HepG2 (cell line): ENCODE results near the gene ZNF527. TPM values are rescaled to one million over a fixed set of nuclear protein-coding genes. Genes with fewer than 3 reads are reported as not detected.
A peak's percentile ranks its signal among the peaks of the same experiment; 100 is the strongest.

ENCODE experiments used
- CBX2 ChIP-seq, 2 experiments: fragments of 200-600 bp in 1 of 2; sonication (generic); formaldehyde crosslinking in 1 of 2; IDR thresholded peaks; 2 replicates each; pipeline versions ENCODE4 v1.7.0 to v1.8.1; 2018 to 2022; ENCODE audit warnings: low read depth in 2 of 2, low read length in 1 of 2, mild to moderate bottlenecking in 1 of 2, missing genetic modification reagents in 1 of 2
- CREB1 ChIP-seq, 2 experiments: fragments of 450-650 bp in 1 of 2; IDR thresholded peaks; 2 replicates each; pipeline ENCODE4 v1.6.1; 2016 to 2017; ENCODE audit warnings: control low read depth in 1 of 2, mild to moderate bottlenecking in 1 of 2, missing compliant biosample characterization in 1 of 2, missing genetic modification characterization in 1 of 2
- HDAC6 ChIP-seq: fragments of 200-600 bp; sonication (generic); IDR thresholded peaks from 2 replicates; pipeline ENCODE4 v1.7.0; 2017; ENCODE audit warnings: mild to moderate bottlenecking, antibody characterized with exemption, low read length, low read depth
- KAT7 ChIP-seq: IDR thresholded peaks from 2 replicates; pipeline ENCODE4 v1.6.1; 2018; ENCODE audit warnings: borderline replicate concordance, missing compliant biosample characterization
- KLF11 ChIP-seq: IDR thresholded peaks from 2 replicates; pipeline ENCODE4 v1.6.1; 2016; ENCODE audit warnings: missing compliant biosample characterization
- MIER3 ChIP-seq: IDR thresholded peaks from 2 replicates; pipeline ENCODE4 v1.6.1; 2016; ENCODE audit warnings: missing compliant biosample characterization, borderline replicate concordance
- MTA3 ChIP-seq: sonication (generic); formaldehyde crosslinking; IDR thresholded peaks from 2 replicates; pipeline ENCODE4 v1.4.0; 2020; ENCODE audit warnings: missing genetic modification reagents
- NFKB2 ChIP-seq: sonication (generic); formaldehyde crosslinking; IDR thresholded peaks from 2 replicates; pipeline ENCODE4 v1.4.0; 2020; ENCODE audit warnings: missing genetic modification reagents, borderline replicate concordance
- RBFOX2 ChIP-seq: fragments of 200-400 bp; formaldehyde crosslinking; IDR thresholded peaks from 2 replicates; pipeline ENCODE4 v1.6.1; 2017; ENCODE audit warnings: low read depth, mild to moderate bottlenecking, low read length
- RBM39 ChIP-seq: fragments of 200-400 bp; formaldehyde crosslinking; IDR thresholded peaks from one replicate; pipeline ENCODE4 v1.6.1; 2018; ENCODE audit warnings: antibody characterized with exemption, mild to moderate bottlenecking, low read depth, low read length; ENCODE audit not compliant: poor library complexity, severe bottlenecking
- ZNF12 ChIP-seq: sonication (generic); formaldehyde crosslinking; IDR thresholded peaks from 2 replicates; pipeline ENCODE4 v1.5.0; 2020; ENCODE audit warnings: missing genetic modification reagents
- ZNF17 ChIP-seq: sonication (generic); formaldehyde crosslinking; IDR thresholded peaks from 2 replicates; pipeline ENCODE4 v1.5.0; 2020; ENCODE audit warnings: mild to moderate bottlenecking, missing genetic modification reagents
- ZNF670 ChIP-seq: sonication (generic); formaldehyde crosslinking; IDR thresholded peaks from 2 replicates; pipeline ENCODE4 v1.8.0; 2022; ENCODE audit warnings: mild to moderate bottlenecking, missing genetic modification reagents, borderline replicate concordance
- ZNF772 ChIP-seq: sonication (generic); formaldehyde crosslinking; IDR thresholded peaks from 2 replicates; pipeline ENCODE4 v1.5.0; 2020; ENCODE audit warnings: mild to moderate bottlenecking, missing genetic modification reagents
- polyA plus RNA-seq, 8 experiments: library from polyadenylated mRNA; depleted of rRNA in 3 of 8; stranded (reverse) in 7 of 8; unstranded in 1 of 8; fragments of >200 nt; fragmentation: Illumina TruSeq in 4 of 8; extraction: Trizol in 4 of 8; gene quantifications; 2 replicates each; pipeline versions ENCODE4 v1.2.1 to v1.2.3, GENCODE V29; 2011 to 2016; ENCODE audit warnings: low read depth in 4 of 8, missing spikeins in 1 of 8, mixed read lengths in 1 of 8; ENCODE audit not compliant: insufficient read depth in 1 of 8
- total RNA-seq, 5 experiments: library from RNA; depleted of rRNA; stranded (reverse); fragments of >200 nt; fragmentation: Illumina TruSeq; extraction: Trizol; gene quantifications; 2 replicates each; pipeline ENCODE4 v1.2.3, GENCODE V29; 2016; ENCODE audit warnings: low read depth in 1 of 5
- TF ChIP-seq, protein P1 (sequence below): sonication (generic); formaldehyde crosslinking; IDR thresholded peaks from 2 replicates; pipeline ENCODE4 v1.8.0; 2022; ENCODE audit warnings: mild to moderate bottlenecking, missing genetic modification reagents
- TF ChIP-seq, protein P2 (sequence below): sonication (generic); formaldehyde crosslinking; IDR thresholded peaks from 2 replicates; pipeline ENCODE4 v1.5.1; 2020; ENCODE audit warnings: missing genetic modification reagents, mild to moderate bottlenecking, borderline replicate concordance
- TF ChIP-seq, protein P3 (sequence below): sonication (generic); formaldehyde crosslinking; IDR thresholded peaks from 2 replicates; pipeline ENCODE4 v1.5.0; 2020; ENCODE audit warnings: mild to moderate bottlenecking, missing genetic modification reagents
- TF ChIP-seq, protein P4 (sequence below): sonication (generic); formaldehyde crosslinking; IDR thresholded peaks from 2 replicates; pipeline ENCODE4 v1.4.0; 2020; ENCODE audit warnings: missing genetic modification reagents
- TF ChIP-seq, protein P5 (sequence below): sonication (generic); formaldehyde crosslinking; IDR thresholded peaks from 2 replicates; pipeline ENCODE4 v1.4.0; 2020; ENCODE audit warnings: missing genetic modification reagents

ZNF527 gene
- total and polyA plus RNA-seq, 2 of the 13 experiments (the other 11 are each of a cell fraction or from before 2014, with no cell fraction given): 1.0 to 3.5 TPM

DNA sequence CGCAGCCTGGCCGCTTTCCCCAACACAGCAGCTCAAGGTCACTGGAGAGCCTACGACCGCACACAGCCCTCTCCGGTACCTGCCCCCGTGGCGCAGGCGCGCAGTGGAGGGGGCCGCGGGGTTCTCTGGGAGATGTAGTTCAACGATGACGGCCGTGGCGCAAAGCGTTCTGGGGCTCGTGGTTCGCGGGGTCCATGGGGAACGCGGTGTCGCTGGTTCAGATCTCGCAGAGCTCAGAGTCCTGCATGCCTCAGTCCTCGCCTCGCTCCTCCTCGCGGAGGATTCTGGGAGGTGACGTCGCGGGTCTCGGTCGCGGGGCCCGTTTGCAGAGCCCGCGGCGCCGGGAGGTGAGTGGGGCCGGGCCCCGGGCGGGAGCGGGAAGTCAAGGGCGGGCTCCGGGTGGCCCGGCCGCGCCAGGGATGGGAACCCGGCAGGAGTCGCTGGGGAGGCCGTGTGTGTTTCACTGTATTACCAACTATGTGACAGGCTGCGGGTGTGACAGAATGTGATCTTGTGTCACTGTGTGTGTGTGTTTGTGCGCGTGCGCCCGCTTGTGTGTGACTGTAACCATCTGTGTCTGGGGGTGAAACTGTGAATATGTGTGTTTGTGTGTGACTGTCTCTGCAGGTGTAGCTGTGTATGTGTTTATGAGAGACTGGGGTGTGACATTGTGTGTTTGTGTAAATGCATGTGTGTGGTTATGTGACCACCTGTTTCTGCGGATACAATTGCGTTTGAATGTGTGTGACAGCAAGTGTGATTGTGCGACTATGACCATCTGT, at the start of gene ZNF527 (continued):
- TF ChIP-seq, protein P1, sequence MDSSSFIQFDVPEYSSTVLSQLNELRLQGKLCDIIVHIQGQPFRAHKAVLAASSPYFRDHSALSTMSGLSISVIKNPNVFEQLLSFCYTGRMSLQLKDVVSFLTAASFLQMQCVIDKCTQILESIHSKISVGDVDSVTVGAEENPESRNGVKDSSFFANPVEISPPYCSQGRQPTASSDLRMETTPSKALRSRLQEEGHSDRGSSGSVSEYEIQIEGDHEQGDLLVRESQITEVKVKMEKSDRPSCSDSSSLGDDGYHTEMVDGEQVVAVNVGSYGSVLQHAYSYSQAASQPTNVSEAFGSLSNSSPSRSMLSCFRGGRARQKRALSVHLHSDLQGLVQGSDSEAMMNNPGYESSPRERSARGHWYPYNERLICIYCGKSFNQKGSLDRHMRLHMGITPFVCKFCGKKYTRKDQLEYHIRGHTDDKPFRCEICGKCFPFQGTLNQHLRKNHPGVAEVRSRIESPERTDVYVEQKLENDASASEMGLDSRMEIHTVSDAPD: 0 out of 2 replicates have a peak, but pooled peaks have one; percentile 53
- TF ChIP-seq ZNF17: no peak
- TF ChIP-seq KLF11 (CRISPR knock-in tag): no peak
- TF ChIP-seq NFKB2 (CRISPR knock-in tag): peak; percentile 67; the same call in 1 of the 2 replicates
- TF ChIP-seq, protein P2, sequence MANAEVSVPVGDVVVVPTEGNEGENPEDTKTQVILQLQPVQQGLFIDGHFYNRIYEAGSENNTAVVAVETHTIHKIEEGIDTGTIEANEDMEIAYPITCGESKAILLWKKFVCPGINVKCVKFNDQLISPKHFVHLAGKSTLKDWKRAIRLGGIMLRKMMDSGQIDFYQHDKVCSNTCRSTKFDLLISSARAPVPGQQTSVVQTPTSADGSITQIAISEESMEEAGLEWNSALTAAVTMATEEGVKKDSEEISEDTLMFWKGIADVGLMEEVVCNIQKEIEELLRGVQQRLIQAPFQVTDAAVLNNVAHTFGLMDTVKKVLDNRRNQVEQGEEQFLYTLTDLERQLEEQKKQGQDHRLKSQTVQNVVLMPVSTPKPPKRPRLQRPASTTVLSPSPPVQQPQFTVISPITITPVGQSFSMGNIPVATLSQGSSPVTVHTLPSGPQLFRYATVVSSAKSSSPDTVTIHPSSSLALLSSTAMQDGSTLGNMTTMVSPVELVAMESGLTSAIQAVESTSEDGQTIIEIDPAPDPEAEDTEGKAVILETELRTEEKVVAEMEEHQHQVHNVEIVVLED (CRISPR knock-in tag): peak; percentile 94
- TF ChIP-seq, protein P3, sequence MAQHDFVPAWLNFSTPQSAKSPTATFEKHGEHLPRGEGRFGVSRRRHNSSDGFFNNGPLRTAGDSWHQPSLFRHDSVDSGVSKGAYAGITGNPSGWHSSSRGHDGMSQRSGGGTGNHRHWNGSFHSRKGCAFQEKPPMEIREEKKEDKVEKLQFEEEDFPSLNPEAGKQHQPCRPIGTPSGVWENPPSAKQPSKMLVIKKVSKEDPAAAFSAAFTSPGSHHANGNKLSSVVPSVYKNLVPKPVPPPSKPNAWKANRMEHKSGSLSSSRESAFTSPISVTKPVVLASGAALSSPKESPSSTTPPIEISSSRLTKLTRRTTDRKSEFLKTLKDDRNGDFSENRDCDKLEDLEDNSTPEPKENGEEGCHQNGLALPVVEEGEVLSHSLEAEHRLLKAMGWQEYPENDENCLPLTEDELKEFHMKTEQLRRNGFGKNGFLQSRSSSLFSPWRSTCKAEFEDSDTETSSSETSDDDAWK (CRISPR knock-in tag): no peak
- no peak for TF ChIP-seq ZNF12 (CRISPR knock-in tag)
- peak; percentile 80 for TF ChIP-seq RBFOX2
- TF ChIP-seq KAT7: no peak; the same call in 1 of the 2 replicates
- TF ChIP-seq, protein P4, sequence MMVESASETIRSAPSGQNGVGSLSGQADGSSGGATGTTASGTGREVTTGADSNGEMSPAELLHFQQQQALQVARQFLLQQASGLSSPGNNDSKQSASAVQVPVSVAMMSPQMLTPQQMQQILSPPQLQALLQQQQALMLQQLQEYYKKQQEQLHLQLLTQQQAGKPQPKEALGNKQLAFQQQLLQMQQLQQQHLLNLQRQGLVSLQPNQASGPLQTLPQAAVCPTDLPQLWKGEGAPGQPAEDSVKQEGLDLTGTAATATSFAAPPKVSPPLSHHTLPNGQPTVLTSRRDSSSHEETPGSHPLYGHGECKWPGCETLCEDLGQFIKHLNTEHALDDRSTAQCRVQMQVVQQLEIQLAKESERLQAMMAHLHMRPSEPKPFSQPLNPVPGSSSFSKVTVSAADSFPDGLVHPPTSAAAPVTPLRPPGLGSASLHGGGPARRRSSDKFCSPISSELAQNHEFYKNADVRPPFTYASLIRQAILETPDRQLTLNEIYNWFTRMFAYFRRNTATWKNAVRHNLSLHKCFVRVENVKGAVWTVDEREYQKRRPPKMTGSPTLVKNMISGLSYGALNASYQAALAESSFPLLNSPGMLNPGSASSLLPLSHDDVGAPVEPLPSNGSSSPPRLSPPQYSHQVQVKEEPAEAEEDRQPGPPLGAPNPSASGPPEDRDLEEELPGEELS (CRISPR knock-in tag): peak; percentile 68
- TF ChIP-seq HDAC6: no peak
- TF ChIP-seq ZNF772 (CRISPR knock-in tag): peak; percentile 47; the same call in 1 of the 2 replicates
- TF ChIP-seq, protein P5, sequence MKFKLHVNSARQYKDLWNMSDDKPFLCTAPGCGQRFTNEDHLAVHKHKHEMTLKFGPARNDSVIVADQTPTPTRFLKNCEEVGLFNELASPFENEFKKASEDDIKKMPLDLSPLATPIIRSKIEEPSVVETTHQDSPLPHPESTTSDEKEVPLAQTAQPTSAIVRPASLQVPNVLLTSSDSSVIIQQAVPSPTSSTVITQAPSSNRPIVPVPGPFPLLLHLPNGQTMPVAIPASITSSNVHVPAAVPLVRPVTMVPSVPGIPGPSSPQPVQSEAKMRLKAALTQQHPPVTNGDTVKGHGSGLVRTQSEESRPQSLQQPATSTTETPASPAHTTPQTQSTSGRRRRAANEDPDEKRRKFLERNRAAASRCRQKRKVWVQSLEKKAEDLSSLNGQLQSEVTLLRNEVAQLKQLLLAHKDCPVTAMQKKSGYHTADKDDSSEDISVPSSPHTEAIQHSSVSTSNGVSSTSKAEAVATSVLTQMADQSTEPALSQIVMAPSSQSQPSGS (CRISPR knock-in tag): peak; percentile 95; the same call in 1 of the 2 replicates
- TF ChIP-seq MTA3: no peak
- TF ChIP-seq MIER3 (CRISPR knock-in tag): no peak; the same call in 1 of the 2 replicates
- TF ChIP-seq CREB1 (IDR thresholded peaks at IDR 0.05): peak; percentile 84
- TF ChIP-seq CREB1 (CRISPR knock-in tag; IDR thresholded peaks at IDR 0.05): peak; percentile 90
- TF ChIP-seq RBM39: no peak
- no peak for TF ChIP-seq CBX2 (IDR thresholded peaks at IDR 0.05; ENCODE audit: low read depth, low read length)
- no peak for TF ChIP-seq CBX2 (CRISPR knock-in tag; IDR thresholded peaks at IDR 0.05; ENCODE audit: low read depth)
- TF ChIP-seq ZNF670 (CRISPR knock-in tag): peak; percentile 86; the same call in 1 of the 2 replicates
